Fibroblast of villous mesenchyme (primary cell): Measurements from ENCODE around the gene LGALS3BP. TPM values are rescaled to one million over a fixed set of nuclear protein-coding genes. Genes with fewer than 3 reads are reported as not detected.
A peak's percentile ranks its signal among the peaks of the same experiment; 100 is the strongest.

Experiments
- DNase-seq: peaks from one replicate; pipeline ENCODE4 v3.0.0-alpha.2; 2010; ENCODE audit warnings: low read depth
- H3K4me3 ChIP-seq: 2 replicates; pipeline ENCODE4 v1.5.1; 2011; ENCODE audit warnings: low read depth, mild to moderate bottlenecking, low read length
- CTCF ChIP-seq: IDR thresholded peaks from 2 replicates; pipeline ENCODE4 v1.5.1; 2012; ENCODE audit warnings: low read depth, mild to moderate bottlenecking, low read length; ENCODE audit not compliant: insufficient read depth
- total RNA-seq: library from RNA; depleted of rRNA; stranded (reverse); fragments of >200 nt; gene quantifications from 2 replicates; pipeline ENCODE4 v1.2.3, GENCODE V29; 2012

The LGALS3BP gene
- total RNA-seq, 1 donor = 297 TPM

- no peak for TF ChIP-seq CTCF
- peak overlapping the region; percentile 65 for H3K4me3 ChIP-seq
- no peak for DNase-seq
These were observed 2.6 kb downstream of the LGALS3BP start for GRCh38 chr17:78976907-78977680.

GRCh38 chr17:78974635-78975591 lies 4.8 kb downstream of the LGALS3BP start:
- H3K4me3 ChIP-seq = no peak overlapping the region
- no peak for TF ChIP-seq CTCF
- DNase-seq = peak; percentile 89

- H3K4me3 ChIP-seq = no peak overlapping the region
- no peak for TF ChIP-seq CTCF
- DNase-seq = no peak
These were observed 5.8 kb downstream of the LGALS3BP start for GRCh38 chr17:78973792-78974520.

- H3K4me3 ChIP-seq = no peak overlapping the region
- no peak for DNase-seq
- TF ChIP-seq CTCF = no peak
These were observed 6.5 kb downstream of the LGALS3BP start for GRCh38 chr17:78973196-78973595.

- no peak for TF ChIP-seq CTCF
- DNase-seq = no peak
These were observed 7.1 kb downstream of the LGALS3BP start for GRCh38 chr17:78972507-78973105.

More at GRCh38 chr17:78972507-78973105, 7.1 kb downstream of the LGALS3BP start:
- no peak overlapping the region for H3K4me3 ChIP-seq
